ENCODE results near the gene BRD9.
"Not testable (repeated sequence)": the region's sequence is repeated elsewhere in the genome, so short reads cannot be mapped to it uniquely, and the experiment has no call there.

BRD9 gene

DNA sequence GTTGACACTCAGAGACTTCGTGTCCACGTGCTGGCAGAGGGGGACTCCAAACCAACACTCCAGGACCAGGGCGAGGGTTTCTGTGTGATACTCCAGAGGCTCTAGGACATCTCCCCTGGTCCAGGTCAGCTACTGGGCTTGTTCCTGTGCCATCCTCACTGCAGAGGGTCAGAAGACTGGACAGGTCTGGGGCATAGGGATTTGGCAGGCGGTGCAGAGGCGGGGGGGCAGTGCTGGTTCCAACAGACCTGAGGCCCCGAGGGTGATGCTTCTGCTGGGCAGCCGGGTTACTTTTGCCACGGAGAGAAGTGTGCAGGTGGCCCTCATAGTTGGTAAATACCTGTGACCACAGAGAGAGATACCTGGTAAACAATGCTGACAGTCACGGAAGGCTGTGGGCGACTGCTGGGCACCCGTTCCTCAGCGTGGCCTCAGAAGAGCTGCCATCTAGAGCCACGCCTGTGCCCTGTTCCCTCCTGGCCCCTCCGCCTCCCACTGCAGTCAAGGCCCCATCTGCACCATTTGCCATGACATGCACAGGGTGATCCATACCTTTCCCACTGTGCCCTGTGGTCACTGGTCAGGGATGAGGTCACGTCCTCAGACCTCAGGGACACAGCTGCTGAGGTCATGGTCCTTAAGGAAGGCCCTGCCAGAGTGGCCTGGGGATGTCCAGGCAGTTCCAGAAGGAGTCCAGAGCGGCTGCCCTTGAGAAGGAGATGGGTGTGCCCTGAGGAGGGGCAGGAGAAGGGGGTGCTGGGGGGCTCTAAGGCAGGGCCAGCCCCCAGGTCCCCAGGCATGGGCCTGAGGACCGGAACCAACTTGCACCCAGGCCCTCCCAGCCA, 30.1 kb upstream of the BRD9 start:
- no peak for DNase-seq (ENCODE audit: low spot score)

DNA sequence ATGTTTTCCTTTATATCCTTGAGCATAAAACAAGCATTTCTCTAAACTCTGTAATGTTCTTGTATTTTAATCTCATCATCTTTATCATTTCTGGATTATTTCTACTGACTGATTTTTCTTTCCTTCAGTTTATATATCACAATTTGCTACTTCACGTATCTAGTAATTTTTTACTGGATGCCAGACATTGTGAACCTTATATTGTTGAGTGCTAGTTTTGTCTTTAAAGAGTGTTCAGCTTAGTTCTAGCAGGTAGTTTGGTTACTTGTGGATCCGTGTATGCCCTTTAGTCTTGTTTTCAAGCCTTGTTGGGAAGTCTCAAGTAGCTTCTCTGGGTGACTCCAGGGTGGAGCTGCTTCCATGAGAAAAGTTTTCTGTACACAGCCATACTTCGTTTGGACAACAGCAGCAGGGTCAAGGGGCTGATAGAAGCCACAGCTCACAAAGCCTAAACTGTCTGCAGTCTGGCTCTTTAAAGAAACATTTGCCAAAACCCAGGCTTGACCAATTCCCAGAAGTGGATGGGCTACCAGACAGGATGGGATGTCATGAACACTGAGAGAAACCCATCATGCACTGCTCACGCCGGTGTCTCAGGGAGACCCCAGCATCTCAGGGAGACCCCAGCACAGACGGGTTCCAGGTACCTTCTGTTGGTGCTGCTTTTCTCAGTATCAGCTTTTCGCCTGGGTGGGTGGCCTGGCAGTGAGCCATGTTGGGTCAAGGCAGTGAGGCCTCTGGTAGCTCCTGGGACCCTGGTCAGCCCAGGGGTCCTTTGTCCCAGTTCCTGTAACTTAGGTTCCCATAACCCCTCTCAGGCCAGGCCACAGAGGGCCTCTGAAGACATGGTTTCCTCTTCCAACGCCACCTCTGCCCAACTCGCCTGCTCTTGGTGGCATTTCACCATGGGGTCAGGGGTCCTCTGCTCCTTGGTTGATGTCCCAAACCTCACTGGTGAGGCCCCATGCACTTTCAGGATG, 29.1 kb upstream of the BRD9 start:
- DNase-seq (ENCODE audit: low spot score) = no peak

DNA sequence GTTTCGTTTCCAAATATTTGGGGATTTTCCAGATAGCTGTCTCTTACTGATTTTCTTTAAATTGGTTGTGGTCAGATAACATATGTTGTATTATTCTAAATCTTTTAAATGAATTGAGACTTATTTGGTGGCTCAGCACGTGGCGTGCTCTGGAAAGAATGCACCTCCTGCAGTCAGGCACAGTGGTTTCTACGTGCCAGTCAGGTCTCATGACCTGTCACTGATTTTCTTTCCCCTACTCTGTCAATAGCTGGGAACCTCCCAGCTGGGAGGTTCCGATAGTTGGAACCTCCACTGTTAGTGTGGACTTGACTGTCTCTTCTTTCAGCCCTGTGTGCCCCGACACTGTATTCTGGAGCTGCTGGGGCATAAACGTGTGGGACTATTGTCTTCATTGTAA, 27.7 kb upstream of the BRD9 start:
- no peak for DNase-seq (ENCODE audit: low spot score)

DNA sequence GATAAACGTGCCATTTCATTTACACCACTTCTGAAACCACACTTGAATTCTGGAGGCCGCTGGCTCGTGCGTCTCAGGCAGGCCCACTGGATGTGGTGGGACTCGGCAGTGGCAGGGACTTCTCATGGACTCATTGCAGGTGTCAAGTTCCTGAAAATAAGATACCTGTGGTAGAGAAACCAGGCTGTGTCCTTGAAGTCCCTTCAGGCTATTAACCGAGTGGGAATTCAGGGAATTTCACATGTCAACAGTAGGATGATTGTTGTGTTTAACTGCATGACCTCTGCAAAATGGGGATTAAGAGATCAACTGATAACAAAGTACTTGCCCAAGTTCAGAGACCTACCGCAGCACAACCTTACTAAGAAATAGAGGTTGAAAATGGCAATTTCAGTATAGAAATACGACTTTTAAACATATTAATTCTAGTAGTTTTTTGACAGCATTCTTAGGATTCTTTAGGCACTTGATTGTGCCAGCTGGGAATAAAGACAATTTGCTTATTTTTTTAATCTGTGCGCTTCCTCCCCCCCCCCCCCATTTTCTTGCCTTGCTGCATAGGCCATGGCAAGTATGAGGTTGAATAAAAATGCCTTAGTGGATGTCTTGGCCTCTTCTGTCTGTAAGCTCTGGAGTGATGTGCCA, 26.9 kb upstream of the BRD9 start:
- DNase-seq (ENCODE audit: low spot score) = no peak

DNA sequence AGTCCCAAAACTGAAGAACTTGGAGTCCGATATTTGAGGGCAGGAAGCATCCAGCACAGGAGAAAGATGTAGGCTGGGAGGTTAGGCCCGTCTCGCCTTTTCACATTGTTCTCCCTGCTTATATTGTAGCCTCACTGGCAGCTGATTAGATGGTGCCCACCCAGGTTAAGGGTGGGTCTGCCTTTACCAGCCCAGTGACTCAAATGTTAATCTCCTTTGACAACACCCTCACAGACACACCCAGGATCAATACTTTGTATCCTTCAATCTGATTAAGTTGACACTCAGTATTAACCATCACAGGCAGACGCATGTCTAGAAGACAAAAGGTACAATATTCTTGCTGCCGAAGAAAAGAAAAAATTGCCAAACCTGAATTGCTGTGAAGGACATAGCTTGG, 26.1 kb upstream of the BRD9 start:
- DNase-seq (ENCODE audit: low spot score) = not testable (repeated sequence)

DNA sequence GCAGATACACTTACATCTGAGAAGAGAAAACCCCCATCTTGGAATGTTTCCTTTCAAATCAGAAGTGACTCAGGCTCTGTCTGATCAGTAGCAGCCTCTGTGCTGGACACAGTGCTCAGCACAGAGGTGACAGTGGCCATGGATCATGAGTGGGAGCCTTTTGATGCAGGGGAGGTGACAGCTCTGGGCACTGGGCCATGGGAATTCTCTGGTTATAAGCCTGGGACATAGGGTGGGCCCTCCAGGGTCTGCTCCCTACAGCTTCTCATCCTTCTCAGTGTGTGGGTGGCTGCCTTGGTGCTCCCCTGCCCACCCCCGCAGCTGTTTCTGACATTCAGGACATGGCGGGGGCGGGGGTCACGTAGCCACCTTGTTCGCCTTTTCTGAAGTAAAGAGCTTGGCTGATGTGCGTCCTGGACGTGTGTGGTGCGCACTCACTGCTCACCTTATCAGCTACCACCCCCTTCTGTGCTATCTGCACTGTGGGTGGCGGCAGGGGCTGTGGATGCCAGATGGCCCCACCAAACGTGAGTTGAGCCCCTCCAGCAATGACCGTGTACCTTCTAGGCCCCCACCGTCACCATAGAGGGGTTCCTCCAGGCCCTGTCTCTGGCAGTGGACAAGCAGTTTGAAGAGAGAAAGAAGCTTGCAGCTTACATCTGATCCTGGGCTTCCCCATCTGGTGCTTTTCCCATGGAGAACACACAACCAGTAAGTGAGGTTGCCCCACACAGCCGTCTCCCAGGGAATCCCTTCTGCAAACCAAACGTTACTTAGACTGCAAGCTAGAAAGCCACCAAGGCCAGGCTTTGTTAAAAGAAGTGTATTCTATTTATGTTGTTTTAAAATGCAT, 24.1 kb upstream of the BRD9 start:
- no peak for DNase-seq (ENCODE audit: low spot score)

DNA sequence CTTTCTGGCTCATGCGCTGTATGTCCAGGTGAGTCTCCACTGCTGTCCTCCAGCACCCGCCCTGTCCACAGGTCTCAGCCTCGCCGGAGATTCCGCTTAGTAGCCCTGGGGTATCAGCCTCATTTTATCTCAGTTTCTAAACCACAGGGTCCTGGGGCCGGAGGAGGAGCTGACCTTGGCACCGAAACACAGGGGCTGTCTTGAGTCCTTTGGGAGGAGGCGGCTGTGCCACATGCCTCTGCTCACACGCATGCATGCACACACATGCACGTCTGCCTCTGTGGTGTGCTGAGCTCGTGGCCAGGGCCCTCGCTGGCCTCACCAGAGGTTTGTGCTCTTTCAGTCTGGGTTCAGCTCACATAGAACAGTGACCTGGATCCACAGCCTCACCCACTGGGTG, 23.3 kb upstream of the BRD9 start:
- DNase-seq (ENCODE audit: low spot score) = no peak

DNA sequence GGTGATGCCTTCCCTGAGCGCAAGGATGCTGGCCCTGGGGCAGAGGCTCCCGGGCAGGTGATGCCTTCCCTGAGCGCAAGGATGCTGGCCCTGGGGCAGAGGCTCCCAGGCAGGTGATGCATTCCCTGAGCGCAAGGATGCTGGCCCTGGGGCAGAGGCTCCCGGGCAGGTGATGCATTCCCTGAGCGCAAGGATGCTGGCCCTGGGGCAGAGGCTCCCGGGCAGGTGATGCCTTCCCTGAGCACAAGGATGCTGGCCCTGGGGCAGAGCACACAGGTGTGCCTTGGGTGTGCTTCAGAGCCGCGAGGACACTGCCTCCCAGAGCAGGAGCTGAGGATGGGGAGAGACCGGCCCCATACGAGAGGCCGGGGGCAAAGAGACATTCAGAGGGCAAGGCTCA, 22.7 kb upstream of the BRD9 start:
- DNase-seq (ENCODE audit: low spot score) = not testable (repeated sequence)

DNA sequence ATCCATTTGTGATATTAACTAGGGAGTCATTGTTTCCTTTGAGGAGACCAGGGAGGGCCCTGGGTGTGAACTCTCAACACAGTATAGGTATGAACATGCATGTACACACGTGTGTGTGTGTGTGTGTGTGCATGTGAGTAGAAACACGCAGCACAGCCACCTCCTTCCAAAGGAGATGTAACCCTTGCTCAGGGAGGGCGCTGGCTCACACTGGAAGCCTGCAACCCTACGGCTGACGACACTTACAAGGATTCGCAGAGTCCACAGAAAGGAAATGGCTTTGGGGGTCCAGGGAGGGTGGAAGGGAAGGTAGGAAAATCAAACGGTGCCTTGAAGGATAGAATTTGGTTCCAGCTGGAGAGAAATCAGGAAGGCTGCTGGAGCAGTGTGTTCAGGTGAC, 22.0 kb upstream of the BRD9 start:
- no peak for DNase-seq (ENCODE audit: low spot score)

DNA sequence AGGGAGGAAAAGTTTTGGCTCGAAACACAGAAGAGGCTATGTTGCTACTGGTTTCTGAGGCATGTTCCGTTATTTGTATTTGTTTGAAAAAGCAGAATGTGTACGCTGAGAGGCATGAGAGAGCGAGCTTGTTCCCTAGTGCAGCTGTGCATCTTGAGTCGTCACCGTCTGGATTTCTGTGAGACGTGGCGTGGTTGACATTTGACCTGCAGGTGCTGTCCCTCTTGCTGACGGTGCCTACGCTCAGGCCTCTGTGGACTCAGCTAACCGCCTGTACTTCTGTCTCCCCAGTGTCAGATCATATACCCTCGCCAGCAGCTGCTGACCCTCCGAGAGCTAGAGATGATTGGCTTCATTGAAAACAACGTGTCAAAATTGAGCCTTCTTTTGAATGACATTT, 21.6 kb upstream of the BRD9 start:
- DNase-seq (ENCODE audit: low spot score) = no peak

DNA sequence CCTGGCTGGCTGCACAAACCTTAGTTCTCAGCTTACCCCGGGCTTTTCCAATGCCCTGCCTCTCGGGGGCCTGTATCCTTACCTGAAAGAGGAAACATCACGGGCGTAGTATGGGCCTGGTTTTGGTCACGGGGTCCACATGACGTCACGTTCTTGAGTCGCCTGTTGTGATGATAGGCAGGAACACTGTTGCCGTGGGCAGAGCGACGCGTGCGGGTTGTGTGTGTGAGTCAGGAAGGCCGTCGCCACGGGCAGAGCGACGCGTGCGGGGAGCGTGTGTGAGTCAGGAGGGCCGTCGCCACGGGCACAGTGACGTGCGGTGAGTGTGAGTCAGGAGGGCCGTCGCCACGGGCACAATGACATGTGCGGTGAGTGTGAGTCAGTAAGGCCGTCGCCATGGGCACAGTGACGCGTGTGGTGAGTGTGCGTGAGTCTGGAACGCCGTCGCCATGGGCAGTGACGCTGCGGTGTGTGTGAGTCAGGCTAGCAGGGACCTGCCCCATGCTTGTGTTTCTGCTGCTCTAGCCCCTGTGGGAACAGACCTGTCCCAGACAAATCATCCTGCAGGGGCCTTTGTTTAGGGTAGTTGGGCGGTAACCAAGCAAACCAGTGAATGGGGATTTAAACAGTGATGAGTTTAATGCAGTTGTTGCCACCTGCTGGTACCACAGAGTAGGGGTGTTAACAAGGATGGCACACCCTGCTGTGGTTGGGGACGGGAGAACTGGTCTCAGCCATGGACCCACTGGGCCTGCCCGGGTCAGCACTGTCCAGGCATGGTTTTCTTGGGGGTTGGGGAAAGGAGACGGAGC, 19.9 kb upstream of the BRD9 start:
- DNase-seq (ENCODE audit: low spot score) = peak; percentile 98

DNA sequence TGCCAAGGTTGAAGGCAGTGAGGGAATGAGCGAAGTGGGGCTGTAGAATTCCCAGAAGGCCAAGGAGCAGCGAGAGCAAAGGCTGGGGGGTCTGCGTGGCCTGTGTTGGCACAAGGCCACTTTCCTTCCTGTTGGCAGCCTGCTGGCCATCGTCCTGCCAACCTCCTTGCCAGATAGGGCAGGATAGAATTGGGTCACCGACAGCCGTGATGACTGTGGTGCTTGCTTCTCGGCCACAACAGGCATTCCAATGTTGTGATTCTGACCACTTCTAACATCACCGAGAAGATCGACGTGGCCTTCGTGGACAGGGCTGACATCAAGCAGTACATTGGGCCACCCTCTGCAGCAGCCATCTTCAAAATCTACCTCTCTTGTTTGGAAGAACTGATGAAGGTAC, 19.0 kb upstream of the BRD9 start:
- DNase-seq (ENCODE audit: low spot score) = peak; percentile 82

DNA sequence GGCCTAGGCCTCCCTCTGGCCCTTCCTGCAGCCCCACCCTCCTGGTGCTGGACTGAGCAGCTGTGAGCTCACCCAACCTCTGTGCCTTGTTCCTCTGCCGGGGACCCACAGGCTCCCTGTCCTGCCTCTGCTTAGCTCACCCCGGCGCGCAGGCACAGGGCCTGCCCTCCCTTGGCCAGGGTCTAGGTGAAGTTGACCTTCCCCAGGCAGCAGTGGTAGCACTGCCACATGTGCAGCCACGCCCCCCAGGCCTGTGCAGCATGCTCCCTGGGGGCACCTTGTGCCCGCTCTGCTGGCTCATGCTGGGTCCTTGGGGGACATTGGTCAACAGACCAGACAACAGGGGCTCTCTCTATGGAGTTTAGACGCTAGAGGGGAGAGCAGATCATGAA, 18.2 kb upstream of the BRD9 start:
- DNase-seq (ENCODE audit: low spot score) = no peak

DNA sequence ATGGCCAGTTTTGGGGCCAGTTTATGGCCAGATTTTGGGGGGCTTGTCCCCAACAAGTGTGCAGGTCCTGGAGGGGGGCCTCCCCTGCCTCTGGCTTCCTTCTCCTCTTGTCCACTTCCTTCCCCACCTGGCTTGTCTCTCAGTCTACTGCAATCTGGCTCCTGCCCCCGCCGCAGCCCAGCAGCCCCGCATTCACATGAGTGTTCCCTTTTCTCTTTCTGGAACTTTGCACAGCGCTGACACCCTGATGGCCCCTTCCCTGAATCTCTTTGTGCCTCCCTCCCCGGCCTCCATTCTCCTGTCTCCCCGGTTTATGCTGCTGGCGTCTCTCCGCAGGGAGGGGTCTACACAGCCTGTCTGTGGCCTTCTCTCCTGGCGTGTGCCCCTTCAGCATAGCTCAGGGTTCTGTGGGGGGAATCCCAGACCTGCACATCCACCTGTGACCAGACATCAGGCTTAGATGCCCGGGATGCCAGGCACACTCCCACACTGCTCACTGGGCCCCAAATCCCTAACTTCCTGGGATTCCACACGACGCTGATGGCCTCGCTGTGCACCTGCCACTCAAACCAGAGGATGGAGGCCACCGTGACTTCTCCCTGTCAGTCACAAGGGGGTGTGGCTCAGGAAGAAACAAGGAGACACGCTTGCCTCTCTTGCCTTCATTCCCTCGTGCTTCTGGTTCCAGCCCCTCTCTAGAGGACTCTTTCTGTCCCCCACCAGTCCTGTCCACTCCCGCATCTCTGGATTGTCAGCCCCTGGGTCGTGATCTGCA, 17.6 kb upstream of the BRD9 start:
- no peak for DNase-seq (ENCODE audit: low spot score)

DNA sequence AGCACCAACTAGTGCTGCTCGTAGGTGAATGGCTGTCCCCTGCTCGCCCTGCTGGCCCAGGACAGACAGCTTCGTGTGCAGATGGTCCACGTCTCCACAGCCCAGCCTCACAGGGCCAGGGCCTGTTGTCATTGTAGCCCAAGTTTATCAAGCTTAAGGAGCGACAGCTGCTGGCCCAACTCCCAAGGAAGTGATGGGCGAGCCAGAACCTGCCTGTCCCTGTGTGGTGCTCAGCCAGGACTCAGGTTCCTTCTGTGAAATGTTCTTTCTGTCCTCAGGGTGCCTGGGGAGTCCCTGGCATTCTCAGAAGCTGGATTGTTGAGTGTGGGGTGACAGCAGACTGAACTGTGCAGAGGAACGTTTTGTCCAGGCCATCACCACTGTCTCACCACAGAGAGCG, 16.5 kb upstream of the BRD9 start:
- DNase-seq (ENCODE audit: low spot score) = no peak

DNA sequence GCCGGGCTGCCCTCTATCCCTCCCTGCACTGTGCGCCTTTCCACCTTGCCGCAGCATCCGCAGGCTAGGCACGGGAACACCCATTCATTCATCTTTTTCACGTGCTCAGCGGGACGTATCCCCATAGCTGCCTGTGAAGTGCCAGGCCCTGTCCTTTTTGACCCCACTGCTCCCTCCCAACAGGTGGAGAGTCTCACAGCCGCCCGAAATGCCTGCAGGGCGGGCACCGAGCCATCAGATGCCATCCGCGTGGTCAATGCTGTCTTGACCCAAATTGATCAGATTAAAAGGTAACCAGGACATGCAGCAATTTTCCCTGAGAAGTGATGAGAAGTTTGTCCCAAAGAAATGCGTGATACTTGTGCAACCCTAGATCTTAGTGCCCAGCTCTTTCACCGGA, 15.6 kb upstream of the BRD9 start:
- DNase-seq (ENCODE audit: low spot score) = no peak

DNA sequence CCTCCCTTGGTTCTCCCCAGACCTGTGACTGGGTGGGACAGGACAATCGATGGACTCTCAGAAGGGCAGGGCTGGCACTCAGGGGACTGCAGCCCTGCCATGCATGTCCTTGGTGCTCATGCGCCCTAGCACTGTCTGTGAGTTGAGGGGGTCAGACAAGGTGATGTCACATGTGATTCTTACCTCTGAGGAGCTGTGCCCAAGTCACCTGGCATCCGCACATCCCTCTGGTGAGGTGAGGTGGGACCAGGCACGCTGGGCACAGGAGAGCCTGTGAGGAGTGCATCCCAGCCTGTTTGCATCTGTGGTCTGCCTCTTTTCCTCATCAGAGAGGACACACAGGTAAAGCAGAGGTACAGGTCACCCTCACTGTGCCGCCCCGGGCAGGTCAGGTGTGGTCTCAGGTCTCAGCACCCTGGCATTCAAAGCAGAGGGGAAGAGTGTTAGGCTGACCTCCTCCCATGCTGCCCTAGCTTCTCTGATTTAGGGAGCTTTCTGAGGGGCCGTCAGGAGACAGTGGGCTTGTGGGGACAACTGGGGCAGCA, 14.8 kb upstream of the BRD9 start:
- DNase-seq (ENCODE audit: low spot score) = no peak

DNA sequence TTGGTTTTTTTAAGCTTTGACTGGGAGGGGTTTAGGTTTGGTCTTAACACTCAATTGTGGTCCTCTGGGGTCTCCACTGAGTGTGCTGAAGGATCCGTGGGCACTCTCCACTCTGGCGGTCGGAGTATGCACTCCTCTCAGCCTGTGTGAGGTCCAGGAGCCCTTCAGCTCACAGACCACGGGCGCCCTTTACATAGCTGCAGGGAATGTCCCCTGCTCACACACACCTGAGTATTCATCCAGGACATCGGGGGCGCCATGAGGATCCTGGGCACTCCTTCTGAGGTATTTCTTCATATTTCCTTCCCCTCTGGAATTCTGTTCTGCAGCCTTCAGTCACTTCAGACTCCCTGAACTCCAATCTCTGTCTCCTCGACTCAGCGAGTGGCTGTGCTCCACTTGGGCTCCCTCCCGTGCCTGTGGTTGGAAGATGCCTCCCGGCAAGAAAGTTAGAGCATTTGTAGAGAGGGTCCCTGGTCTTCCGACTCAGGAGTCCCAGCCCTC, 12.6 kb upstream of the BRD9 start:
- DNase-seq (ENCODE audit: low spot score) = no peak

DNA sequence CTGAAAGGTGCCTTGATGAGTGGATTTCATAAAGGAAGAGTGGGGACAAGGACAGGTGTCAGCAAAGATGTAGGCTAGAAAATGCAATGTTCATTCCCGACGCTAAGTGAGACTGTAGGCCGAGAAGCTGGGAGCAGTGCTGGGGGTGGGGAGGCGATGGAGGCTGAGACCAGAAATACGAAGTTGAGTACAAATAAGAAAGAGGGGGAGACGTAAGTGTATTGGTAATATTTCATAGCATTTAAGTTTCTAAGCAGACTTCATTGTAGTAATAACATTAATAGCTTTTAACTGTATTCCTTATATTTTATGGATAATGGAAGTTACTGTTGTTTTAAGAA, 11.1 kb upstream of the BRD9 start:
- DNase-seq (ENCODE audit: low spot score) = no peak

Data from RKO (cell line).